Trophoblast cell (in vitro differentiated cells and primary cell): ENCODE results near the gene COIL.
A peak's percentile ranks its signal among the peaks of the same experiment; 100 is the strongest.
"Not testable (repeated sequence)": the region's sequence is repeated elsewhere in the genome, so short reads cannot be mapped to it uniquely, and the experiment has no call there.

Source experiments
- DNase-seq, 2 donors: peaks; one replicate each; pipeline ENCODE4 v3.0.0-alpha.2; 2016
- H2AFZ ChIP-seq: 2 replicates; pipeline ENCODE4 v1.6.1; 2013; ENCODE audit warnings: low read length, moderate library complexity, mild to moderate bottlenecking; ENCODE audit not compliant: insufficient read depth, poor library complexity
- H2AK5ac ChIP-seq: 2 replicates; pipeline ENCODE4 v1.6.1; 2013; ENCODE audit warnings: mild to moderate bottlenecking, low read length
- H2BK120ac ChIP-seq: 2 replicates; pipeline ENCODE4 v1.6.1; 2013; ENCODE audit warnings: low read length, mild to moderate bottlenecking, moderate library complexity; ENCODE audit not compliant: insufficient read depth, poor library complexity
- H2BK12ac ChIP-seq: 2 replicates; pipeline ENCODE4 v1.6.1; 2013; ENCODE audit warnings: mild to moderate bottlenecking, low read length, moderate library complexity
- H2BK5ac ChIP-seq: 2 replicates; pipeline ENCODE4 v1.6.1; 2013; ENCODE audit warnings: low read length, low read depth, moderate library complexity, mild to moderate bottlenecking; ENCODE audit not compliant: poor library complexity
- H3K14ac ChIP-seq: 2 replicates; pipeline ENCODE4 v1.6.1; 2013; ENCODE audit warnings: mild to moderate bottlenecking, low read length
- H3K18ac ChIP-seq: 2 replicates; pipeline ENCODE4 v1.6.1; 2013; ENCODE audit warnings: mild to moderate bottlenecking, low read length
- H3K23ac ChIP-seq: 2 replicates; pipeline ENCODE4 v1.6.1; 2013; ENCODE audit warnings: low read length
- H3K27ac ChIP-seq: 2 replicates; pipeline ENCODE4 v1.5.1; 2013; ENCODE audit warnings: low read depth, mild to moderate bottlenecking, inconsistent platforms, low read length, moderate library complexity
- H3K27me3 ChIP-seq: 2 replicates; pipeline ENCODE4 v1.6.1; 2013; ENCODE audit warnings: inconsistent platforms, mild to moderate bottlenecking, low read length, moderate library complexity; ENCODE audit not compliant: insufficient read depth
- H3K36me3 ChIP-seq, 2 experiments: 1 replicate in 1 of 2; 2 replicates in 1 of 2; pipeline ENCODE4 v1.6.1; 2013; ENCODE audit warnings: low read length in 2 of 2, mild to moderate bottlenecking in 2 of 2, moderate library complexity in 1 of 2; ENCODE audit not compliant: insufficient read depth in 2 of 2, control insufficient read depth in 1 of 2
- H3K4ac ChIP-seq: 2 replicates; pipeline ENCODE4 v1.6.1; 2013; ENCODE audit warnings: low read depth, mild to moderate bottlenecking, low read length, moderate library complexity
- H3K4me1 ChIP-seq, 2 experiments: 1 replicate in 1 of 2; 2 replicates in 1 of 2; pipeline ENCODE4 v1.6.1; 2013; ENCODE audit warnings: low read length in 2 of 2, mild to moderate bottlenecking in 2 of 2, moderate library complexity in 1 of 2; ENCODE audit not compliant: insufficient read depth in 2 of 2, control insufficient read depth in 1 of 2
- H3K4me2 ChIP-seq: 2 replicates; pipeline ENCODE4 v1.6.1; 2013; ENCODE audit warnings: inconsistent platforms, mild to moderate bottlenecking, low read length, moderate library complexity
- H3K4me3 ChIP-seq: 2 replicates; pipeline ENCODE4 v1.5.1; 2013; ENCODE audit warnings: mild to moderate bottlenecking, low read depth, low read length, inconsistent platforms
- H3K79me1 ChIP-seq: one replicate; pipeline ENCODE4 v1.6.1; 2013; ENCODE audit warnings: low read length
- H3K79me2 ChIP-seq: 2 replicates; pipeline ENCODE4 v1.6.1; 2013; ENCODE audit warnings: low read length, mild to moderate bottlenecking; ENCODE audit not compliant: control insufficient read depth, insufficient read depth, poor library complexity
- H3K9ac ChIP-seq: 2 replicates; pipeline ENCODE4 v1.6.1; 2013; ENCODE audit warnings: mild to moderate bottlenecking, low read length
- H3K9me3 ChIP-seq: 2 replicates; pipeline ENCODE4 v1.6.1; 2013; ENCODE audit warnings: low read depth, mild to moderate bottlenecking, control low read depth, inconsistent platforms, low read length; ENCODE audit not compliant: insufficient read depth
- H4K12ac ChIP-seq: 2 replicates; pipeline ENCODE4 v1.6.1; 2013; ENCODE audit warnings: low read depth, mild to moderate bottlenecking, low read length, moderate library complexity
- H4K8ac ChIP-seq: 2 replicates; pipeline ENCODE4 v1.6.1; 2013; ENCODE audit warnings: low read depth, mild to moderate bottlenecking, low read length, moderate library complexity
- H4K91ac ChIP-seq: one replicate; pipeline ENCODE4 v1.6.1; 2013; ENCODE audit warnings: low read depth, mild to moderate bottlenecking, low read length, moderate library complexity
- WGBS: extraction: QIAGEN DNeasy Blood & Tissue Kit; methylation state at CpG from one replicate; pipeline ENCODE4 v1.1.7; 2013; ENCODE audit warnings: missing lambda C conversion rate; ENCODE audit not compliant: insufficient read length, insufficient coverage; ENCODE audit errors: extremely low coverage; 5-methylcytosine and 5-hydroxymethylcytosine counted together

Gene COIL

GRCh38 chr17:56982312-56982711 is 21.5 kb upstream of the COIL start:
- Histone ChIP-seq H3K4me1 (peaks cover 0 to 2% of the 10 kb centered on the region in 2 experiments), H3K27ac (no peak overlapping the region), H3K4me2 (no peak overlapping the region), H4K8ac (no peak overlapping the region), H2BK12ac (no peak overlapping the region), H3K4ac (no peak overlapping the region), H4K91ac (no peak overlapping the region), H4K12ac (no peak overlapping the region), H3K4me3 (no peak overlapping the region), H3K9ac (no peak overlapping the region), H2BK5ac (no peak overlapping the region), H3K79me2 (no peaks in the 10 kb centered on the region), H2AK5ac (no peak overlapping the region), H3K18ac (no peak overlapping the region), H3K23ac (no peak overlapping the region), H2BK120ac (no peak overlapping the region), H3K79me1 (no peaks in the 10 kb centered on the region), H3K36me3 (peaks cover 5 to 10% of the 10 kb centered on the region in 2 experiments), H2AFZ (no peak overlapping the region), H3K9me3 (no peaks in the 10 kb centered on the region), H3K14ac (no peak overlapping the region), H3K27me3 (no peaks in the 10 kb centered on the region)
- no peak for DNase-seq
- no CpG with 5 or more reads among the region's 8 CpGs for WGBS

GRCh38 chr17:56980526-56980925 is 19.7 kb upstream of the COIL start:
- H3K79me2 ChIP-seq, H2BK120ac ChIP-seq, H3K18ac ChIP-seq, H4K8ac ChIP-seq, H3K4me3 ChIP-seq, H2AFZ ChIP-seq, H3K27ac ChIP-seq, H3K9ac ChIP-seq, H3K36me3 ChIP-seq, H3K23ac ChIP-seq, H2BK12ac ChIP-seq, H3K4ac ChIP-seq, H3K27me3 ChIP-seq, H4K12ac ChIP-seq, H2AK5ac ChIP-seq, DNase-seq, H3K14ac ChIP-seq, H3K4me1 ChIP-seq, H3K79me1 ChIP-seq, H2BK5ac ChIP-seq, H3K9me3 ChIP-seq, H3K4me2 ChIP-seq, H4K91ac ChIP-seq: not testable (repeated sequence)
- WGBS: no CpG with 5 or more reads among the region's 12 CpGs

DNA sequence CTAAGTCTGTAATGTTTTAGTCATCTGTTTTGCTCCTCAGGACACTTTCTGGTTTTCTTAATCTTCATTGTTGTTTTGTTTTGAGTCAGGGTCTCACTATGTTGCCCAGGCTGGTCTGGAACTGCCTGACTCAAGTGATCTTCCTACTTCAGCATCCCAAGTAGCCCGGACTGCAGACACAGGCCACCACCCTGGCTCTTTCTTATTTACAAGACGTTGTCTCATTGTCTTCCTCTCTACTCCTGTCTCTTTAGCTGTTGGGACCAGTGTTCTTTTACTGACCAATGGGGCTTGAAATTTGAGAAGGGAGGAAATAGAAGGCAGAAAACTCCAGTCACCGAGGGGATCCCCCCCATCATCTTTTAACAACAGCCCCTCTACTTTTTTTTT is 18.2 kb upstream of the COIL start:
- Histone ChIP-seq H2BK5ac (no peak overlapping the region), H3K4me2 (no peak overlapping the region), H3K79me2 (no peaks in the 10 kb centered on the region), H3K36me3 (peaks cover 0 to 6% of the 10 kb centered on the region in 2 experiments), H3K27ac (no peak overlapping the region), H2BK120ac (no peak overlapping the region), H3K27me3 (no peaks in the 10 kb centered on the region), H2BK12ac (no peak overlapping the region), H3K23ac (no peak overlapping the region), H3K14ac (no peak overlapping the region), H3K4ac (no peak overlapping the region), H3K9me3 (no peaks in the 10 kb centered on the region), H3K4me1 (peaks cover 0 to 2% of the 10 kb centered on the region in 2 experiments), H4K91ac (no peak overlapping the region), H2AFZ (no peak overlapping the region), H3K9ac (no peak overlapping the region), H4K12ac (no peak overlapping the region), H4K8ac (no peak overlapping the region), H3K4me3 (no peak overlapping the region), H3K18ac (no peak overlapping the region), H2AK5ac (no peak overlapping the region), H3K79me1 (no peaks in the 10 kb centered on the region)
- no peak for DNase-seq
- no CpG with 5 or more reads among the region's 3 CpGs for WGBS

DNA sequence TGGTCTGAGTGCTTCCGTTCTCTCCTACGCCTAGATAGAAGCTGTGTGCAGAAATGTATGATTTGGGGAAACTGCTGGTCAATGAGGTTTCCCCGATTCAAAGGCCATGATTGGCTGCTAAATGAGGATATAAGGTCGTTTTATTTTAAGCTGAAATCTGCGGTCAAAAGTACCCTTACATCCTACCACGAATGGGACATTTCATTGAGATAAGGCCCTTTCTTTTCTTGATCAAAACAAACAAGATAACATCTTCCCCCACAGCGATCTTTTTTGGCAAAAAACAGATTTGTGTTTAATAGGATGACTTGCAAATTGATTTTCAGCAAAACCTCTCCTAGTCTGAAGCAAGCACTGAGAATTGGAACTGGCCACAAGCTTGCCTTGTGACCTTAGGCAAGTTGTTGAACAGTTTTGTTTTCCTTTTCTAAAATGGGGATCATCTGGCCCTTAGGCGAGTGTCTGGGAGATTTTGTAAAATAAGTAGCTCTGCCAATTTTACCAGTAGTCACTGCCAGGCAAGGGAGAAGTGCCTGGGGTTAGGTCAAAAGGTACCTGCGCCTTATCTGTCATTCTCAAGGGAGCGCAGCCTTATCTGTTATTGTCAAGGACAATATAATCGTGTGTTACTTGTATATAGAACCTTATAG is 17.7 kb upstream of the COIL start:
- Histone ChIP-seq H3K4me2 (peak overlapping the region; percentile 95), H3K36me3 (peaks cover 0 to 6% of the 10 kb centered on the region in 2 experiments), H4K12ac (no peak overlapping the region), H3K9me3 (no peaks in the 10 kb centered on the region), H2AK5ac (no peak overlapping the region), H2BK120ac (no peak overlapping the region), H3K18ac (no peak overlapping the region), H2AFZ (no peak overlapping the region), H3K27me3 (no peaks in the 10 kb centered on the region), H3K14ac (no peak overlapping the region), H3K79me1 (no peaks in the 10 kb centered on the region), H3K4ac (no peak overlapping the region), H3K23ac (no peak overlapping the region), H3K79me2 (no peaks in the 10 kb centered on the region), H3K4me3 (no peak overlapping the region), H3K27ac (no peak overlapping the region), H4K8ac (no peak overlapping the region), H3K9ac (no peak overlapping the region), H3K4me1 (peaks cover 2% of the 10 kb centered on the region in 2 experiments), H2BK5ac (no peak overlapping the region), H2BK12ac (no peak overlapping the region), H4K91ac (no peak overlapping the region)
- no peak for DNase-seq
- WGBS: no CpG with 5 or more reads among the region's 11 CpGs
